ENCODE measurements around the gene FAIM2. TPM values are rescaled to one million over a fixed set of nuclear protein-coding genes. Genes with fewer than 3 reads are reported as not detected.

The FAIM2 gene
- total and polyA plus RNA-seq, 10 of the 15 experiments (the other 5 are each of a cell fraction or from before 2014, with no cell fraction given), result not detected

GRCh38 chr12:49943625-49943960 is 39.9 kb upstream of the FAIM2 start:
- no peaks in the 10 kb centered on the region for H3K79me2 ChIP-seq (ENCODE audit: control insufficient read depth, insufficient read depth, low read length)
- RAD21 ChIA-PET (ENCODE audit: unreplicated experiment), result no interaction called here
- no peak overlapping the region for H3K4me2 ChIP-seq (ENCODE audit: control insufficient read depth, insufficient read depth)
- BruUV-seq (replicated peaks), result no TSS peak
- no peaks in the 10 kb centered on the region for H3K4me1 ChIP-seq (ENCODE audit: control insufficient read depth, insufficient read depth, low read length)
- H3K27me3 ChIP-seq (replicated peaks in 1 of 2; ENCODE audit: control insufficient read depth in 2 of 2, insufficient read depth in 2 of 2, low read length in 1 of 2), result no peaks in the 10 kb centered on the region; a peak in 1 of 4 replicates
- no peak for FAIRE-seq
- H3K4me3 ChIP-seq, result no peak overlapping the region
- WGBS (ENCODE audit: insufficient coverage, insufficient replicate concordance, low lambda C conversion rate, missing lambda C conversion rate), result 10% methylated on average over 1 of the region's 1 CpG
- no peaks in the 10 kb centered on the region for H3K36me3 ChIP-seq (ENCODE audit: control insufficient read depth in 2 of 2, insufficient read depth in 2 of 2, low read length in 1 of 2)
- H4K20me1 ChIP-seq (ENCODE audit: control insufficient read depth, insufficient read depth), result no peaks in the 10 kb centered on the region
- ATAC-seq, result no peak
- no peak overlapping the region for H3K9ac ChIP-seq (ENCODE audit: control insufficient read depth, insufficient read depth, low read length)
- H3K27ac ChIP-seq (ENCODE audit: control insufficient read depth, insufficient read depth), result no peak overlapping the region
- no peaks in the 10 kb centered on the region for H3K9me3 ChIP-seq (replicated peaks; ENCODE audit: control insufficient read depth, insufficient read depth, low read length)
- SMC1A ChIA-PET (ENCODE audit: uncharacterized antibody, unreplicated experiment), result no interaction called here
- no peak for DNase-seq (ENCODE audit: low read depth, low spot score)
- POLR2A ChIA-PET, result no interaction called here
- H2AFZ ChIP-seq (ENCODE audit: control insufficient read depth, low read depth, low read length), result no peak overlapping the region
- intact Hi-C loops (cut with micrococcal nuclease; ENCODE audit: unreplicated experiment) (no loop called here), in situ Hi-C loops (cut with MboI) (no loop called here)
- CTCF ChIA-PET, result interaction anchor here (1.1 to 2.0 kb wide), 2 partner anchors 12 to 24 kb away, joined by 4 to 8 read pairs; no protein-coding TSS in a partner anchor
- TF ChIP-seq POLR2AphosphoS5 (IDR thresholded peaks at IDR 0.05; ENCODE audit: low read length) (no peak), PRDM15 (CRISPR knock-in tag; IDR thresholded peaks at IDR 0.05) (no peak), ZSCAN29 (IDR thresholded peaks at IDR 0.05) (no peak), SIX5 (IDR thresholded peaks at IDR 0.05; ENCODE audit: low read depth, low read length, severe bottlenecking) (no peak), NFYA (IDR thresholded peaks at IDR 0.05; ENCODE audit: borderline replicate concordance, low read depth, low read length) (no peak), E2F4 (IDR thresholded peaks at IDR 0.05; ENCODE audit: low read depth, low read length) (no peak), PML (IDR thresholded peaks at IDR 0.05; ENCODE audit: low read length) (no peak), JUNB (IDR thresholded peaks at IDR 0.05) (no peak), BCLAF1 (IDR thresholded peaks at IDR 0.05) (no peak), RAD51 (IDR thresholded peaks at IDR 0.05) (no peak), NRF1 (conservative IDR thresholded peaks at IDR 0.05; ENCODE audit: low read depth, low read length) (no peak), FOXK2 (IDR thresholded peaks at IDR 0.05) (no peak), RB1 (IDR thresholded peaks at IDR 0.05; ENCODE audit: borderline replicate concordance) (no peak), MEF2A (IDR thresholded peaks at IDR 0.05; ENCODE audit: insufficient read depth, low read depth, low read length) (no peak), GATAD2B (conservative IDR thresholded peaks at IDR 0.05; ENCODE audit: low read depth) (no peak), ESRRA (IDR thresholded peaks at IDR 0.05; ENCODE audit: low read length) (no peak), IRF3 (IDR thresholded peaks at IDR 0.05) (no peak), KLF5 (IDR thresholded peaks at IDR 0.05; ENCODE audit: partially characterized antibody) (no peak), DPF2 (IDR thresholded peaks at IDR 0.05) (no peak)

Data from GM12878 (cell line).